B cell (primary cell): Measurements from ENCODE around the gene CDHR3. TPM values are rescaled to one million over a fixed set of nuclear protein-coding genes. Genes with fewer than 3 reads are reported as not detected.

Source experiments
- ATAC-seq: fragments of 200-7000 bp; cut with Tn5 transposase; one replicate; pipeline ENCODE4 v1.10.0; 2021; ENCODE audit warnings: low read depth, mild to moderate bottlenecking, moderate number of reproducible peaks, moderate library complexity
- CTCF ChIA-PET: fragments of 350-600 bp; sonication (Branson Sonifier 250); formaldehyde crosslinking; loops from one replicate; lab custom pipeline; 2021; ENCODE audit warnings: antibody characterized with exemption, inconsistent platforms; lab: Charles Lee
- POLR2A ChIA-PET: fragments of 350-600 bp; sonication (Branson Sonifier 250); formaldehyde crosslinking; loops from one replicate; lab custom pipeline; 2021; ENCODE audit warnings: antibody characterized with exemption; lab: Charles Lee
- DNase-seq: peaks from one replicate; pipeline ENCODE4 v3.0.0; 2013
- H2AFZ ChIP-seq: 2 replicates; pipeline ENCODE4 v1.6.1; 2012; ENCODE audit warnings: mild to moderate bottlenecking, low read depth, low read length; ENCODE audit not compliant: insufficient read depth, poor library complexity, severe bottlenecking
- H3K27ac ChIP-seq, 2 donors: 1 replicate in 1 of 2; 2 replicates in 1 of 2; pipeline ENCODE4 v1.5.1; 2012 to 2013; ENCODE audit warnings: low read length in 2 of 2, mild to moderate bottlenecking in 2 of 2, moderate library complexity in 1 of 2
- H3K27me3 ChIP-seq, 4 experiments: fragments of 200-600 bp in 1 of 4; sonication (generic) in 1 of 4; replicated peaks in 1 of 4; 1 replicate in 2 of 4; 2 replicates in 2 of 4; pipeline versions ENCODE4 v1.6.1 to v1.7.0; 2013 to 2016; ENCODE audit warnings: low read length in 3 of 4, mild to moderate bottlenecking in 2 of 4, mixed read lengths in 1 of 4, moderate library complexity in 1 of 4; ENCODE audit not compliant: insufficient read depth in 4 of 4, control insufficient read depth in 3 of 4; ENCODE audit errors: control extremely low read depth in 1 of 4
- H3K36me3 ChIP-seq, 2 experiments: replicated peaks in 1 of 2; 1 replicate in 1 of 2; 2 replicates in 1 of 2; pipeline versions ENCODE4 v1.6.1 to v1.7.1; 2013; ENCODE audit warnings: low read length in 1 of 2; ENCODE audit not compliant: insufficient read depth in 2 of 2, control insufficient read depth in 1 of 2; ENCODE audit errors: control extremely low read depth in 1 of 2, extremely low read depth in 1 of 2
- H3K4me1 ChIP-seq, 2 donors: fragments of 200-600 bp in 1 of 2; sonication (generic) in 1 of 2; 1 replicate in 1 of 2; 2 replicates in 1 of 2; pipeline versions ENCODE4 v1.5.1 to v1.6.1; 2013 to 2017; ENCODE audit warnings: low read length in 2 of 2; ENCODE audit not compliant: control insufficient read depth in 2 of 2, insufficient read depth in 2 of 2
- H3K4me2 ChIP-seq: replicated peaks from 2 replicates; pipeline ENCODE3; 2012; ENCODE audit warnings: mild to moderate bottlenecking, low read depth, low read length; ENCODE audit not compliant: poor library complexity, severe bottlenecking
- H3K4me3 ChIP-seq, 5 experiments: fragments of 200-600 bp in 1 of 5; sonication (generic) in 1 of 5; 1 replicate in 3 of 5; 2 replicates in 2 of 5; pipeline versions ENCODE4 v1.5.1 to v1.7.0; 2011 to 2016; ENCODE audit warnings: low read length in 4 of 5, mild to moderate bottlenecking in 4 of 5, low read depth in 2 of 5, control low read depth in 1 of 5, moderate library complexity in 1 of 5; ENCODE audit not compliant: insufficient read depth in 1 of 5; ENCODE audit errors: control extremely low read depth in 1 of 5, extremely low read depth in 1 of 5
- H3K79me2 ChIP-seq: fragments of 200-600 bp; sonication (generic); one replicate; pipeline ENCODE4 v1.6.0; 2016; ENCODE audit warnings: low read length; ENCODE audit not compliant: control insufficient read depth, insufficient read depth
- H3K9ac ChIP-seq: fragments of 200-600 bp; sonication (generic); 2 replicates; pipeline ENCODE4 v1.6.1; 2017; ENCODE audit warnings: mild to moderate bottlenecking, low read length, moderate library complexity
- H3K9me3 ChIP-seq, 3 donors: one replicate each; pipeline versions ENCODE4 v1.6.1 to v1.7.1; 2013; ENCODE audit warnings: low read length in 2 of 3; ENCODE audit not compliant: control insufficient read depth in 2 of 3, insufficient read depth in 1 of 3; ENCODE audit errors: control extremely low read depth in 1 of 3
- H4K20me1 ChIP-seq: 2 replicates; pipeline ENCODE4 v1.6.0; 2012; ENCODE audit warnings: mild to moderate bottlenecking, low read length; ENCODE audit not compliant: insufficient read depth, control insufficient read depth, poor library complexity, severe bottlenecking
- H3K27ac Mint-ChIP-seq: one replicate; pipeline ENCODE4 v1.8.0; 2021; ENCODE audit warnings: mixed read lengths
- H3K27me3 Mint-ChIP-seq: one replicate; pipeline ENCODE4 v1.8.0; 2021; ENCODE audit warnings: mixed read lengths
- H3K4me1 Mint-ChIP-seq: one replicate; pipeline ENCODE4 v1.8.0; 2021; ENCODE audit warnings: mixed read lengths
- H3K4me3 Mint-ChIP-seq: one replicate; pipeline ENCODE4 v1.8.0; 2021; ENCODE audit warnings: mixed read lengths
- H3K9me3 Mint-ChIP-seq: one replicate; pipeline ENCODE4 v1.8.0; 2022; ENCODE audit warnings: mixed read lengths; ENCODE audit not compliant: insufficient read depth
- EZH2 ChIP-seq: IDR thresholded peaks from 2 replicates; pipeline ENCODE4 v1.6.1; 2012; ENCODE audit warnings: borderline replicate concordance, low read depth, mild to moderate bottlenecking, moderate library complexity, low read length; ENCODE audit not compliant: insufficient read depth, poor library complexity, severe bottlenecking
- WGBS: methylation state at CpG from one replicate; pipeline ENCODE4 v1.1.5; 2013; ENCODE audit warnings: missing lambda C conversion rate; ENCODE audit not compliant: insufficient coverage; 5-methylcytosine and 5-hydroxymethylcytosine counted together
- intact Hi-C: fragments of 100-400 bp; cut with micrococcal nuclease; formaldehyde crosslinking; loops from one replicate; pipeline ENCODE4 v1.10.0; 2022
- polyA plus RNA-seq: library from polyadenylated mRNA; depleted of rRNA; stranded (reverse); fragments of >200 nt; gene quantifications from 2 replicates; pipeline ENCODE4 v1.2.3, GENCODE V29; 2012
- total RNA-seq, 2 donors: library from RNA; stranded (reverse); fragments of 120-200 nt in 1 of 2; gene quantifications; 1 replicate in 1 of 2; 2 replicates in 1 of 2; pipeline versions ENCODE4 v1.2.3 to v1.2.4, GENCODE V29; 2013 to 2022
- TF ChIP-seq, protein P1 (sequence below): fragments of 200-600 bp; IDR thresholded peaks from one replicate; pipeline ENCODE4 v1.8.0; 2022; ENCODE audit warnings: antibody characterized with exemption, mild to moderate bottlenecking

Gene CDHR3
- total and polyA plus RNA-seq, 2 donors (not counting 1 experiment from before 2014, with no cell fraction given), result 0.34 to 2.6 TPM

DNA sequence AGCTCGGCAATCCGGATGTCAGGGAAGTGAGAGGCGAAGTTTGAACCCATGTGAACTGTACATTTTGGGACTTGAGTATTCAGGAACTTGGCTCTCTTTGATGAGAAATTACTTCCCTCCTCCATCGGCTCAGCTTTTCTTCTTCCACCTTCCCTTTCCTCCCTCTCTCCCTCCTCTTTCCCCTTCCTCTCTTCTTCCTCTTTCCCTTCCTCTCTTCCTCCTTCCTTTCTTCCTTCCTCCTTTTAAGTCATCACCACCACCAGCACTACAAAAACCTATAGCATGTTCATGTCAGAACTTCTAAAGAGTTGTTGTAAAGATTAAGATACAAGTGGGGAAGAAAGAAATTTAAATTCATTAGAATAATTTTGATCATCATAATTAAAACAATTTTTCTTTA, 31.9 kb upstream of the CDHR3 start:
- Histone ChIP-seq H3K4me1 (no peaks in the 10 kb centered on the region), H2AFZ (no peak overlapping the region), H3K4me2 (no peak overlapping the region), H3K79me2 (no peaks in the 10 kb centered on the region), H4K20me1 (no peaks in the 10 kb centered on the region), H3K36me3 (no peaks in the 10 kb centered on the region), H3K27ac (no peak overlapping the region), H3K9ac (no peak overlapping the region), H3K4me3 (no peak overlapping the region), H3K9me3 (no peaks in the 10 kb centered on the region), H3K27me3 (no peaks in the 10 kb centered on the region)
- H3K4me3 Mint-ChIP-seq, result no peak overlapping the region
- DNase-seq (no peak), ATAC-seq (no peak)
- no peaks in the 10 kb centered on the region for H3K9me3 Mint-ChIP-seq
- TF ChIP-seq EZH2, result no peak
- TF ChIP-seq, protein P1, sequence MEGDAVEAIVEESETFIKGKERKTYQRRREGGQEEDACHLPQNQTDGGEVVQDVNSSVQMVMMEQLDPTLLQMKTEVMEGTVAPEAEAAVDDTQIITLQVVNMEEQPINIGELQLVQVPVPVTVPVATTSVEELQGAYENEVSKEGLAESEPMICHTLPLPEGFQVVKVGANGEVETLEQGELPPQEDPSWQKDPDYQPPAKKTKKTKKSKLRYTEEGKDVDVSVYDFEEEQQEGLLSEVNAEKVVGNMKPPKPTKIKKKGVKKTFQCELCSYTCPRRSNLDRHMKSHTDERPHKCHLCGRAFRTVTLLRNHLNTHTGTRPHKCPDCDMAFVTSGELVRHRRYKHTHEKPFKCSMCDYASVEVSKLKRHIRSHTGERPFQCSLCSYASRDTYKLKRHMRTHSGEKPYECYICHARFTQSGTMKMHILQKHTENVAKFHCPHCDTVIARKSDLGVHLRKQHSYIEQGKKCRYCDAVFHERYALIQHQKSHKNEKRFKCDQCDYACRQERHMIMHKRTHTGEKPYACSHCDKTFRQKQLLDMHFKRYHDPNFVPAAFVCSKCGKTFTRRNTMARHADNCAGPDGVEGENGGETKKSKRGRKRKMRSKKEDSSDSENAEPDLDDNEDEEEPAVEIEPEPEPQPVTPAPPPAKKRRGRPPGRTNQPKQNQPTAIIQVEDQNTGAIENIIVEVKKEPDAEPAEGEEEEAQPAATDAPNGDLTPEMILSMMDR, result no peak
- no peak overlapping the region for H3K27ac Mint-ChIP-seq
- CTCF ChIA-PET, result no interaction called here
- WGBS, result 35% methylated on average over 2 of the region's 4 CpGs
- H3K27me3 Mint-ChIP-seq, result no peaks in the 10 kb centered on the region
- POLR2A ChIA-PET, result no interaction called here
- intact Hi-C loops, result no loop called here
- no peaks in the 10 kb centered on the region for H3K4me1 Mint-ChIP-seq

DNA sequence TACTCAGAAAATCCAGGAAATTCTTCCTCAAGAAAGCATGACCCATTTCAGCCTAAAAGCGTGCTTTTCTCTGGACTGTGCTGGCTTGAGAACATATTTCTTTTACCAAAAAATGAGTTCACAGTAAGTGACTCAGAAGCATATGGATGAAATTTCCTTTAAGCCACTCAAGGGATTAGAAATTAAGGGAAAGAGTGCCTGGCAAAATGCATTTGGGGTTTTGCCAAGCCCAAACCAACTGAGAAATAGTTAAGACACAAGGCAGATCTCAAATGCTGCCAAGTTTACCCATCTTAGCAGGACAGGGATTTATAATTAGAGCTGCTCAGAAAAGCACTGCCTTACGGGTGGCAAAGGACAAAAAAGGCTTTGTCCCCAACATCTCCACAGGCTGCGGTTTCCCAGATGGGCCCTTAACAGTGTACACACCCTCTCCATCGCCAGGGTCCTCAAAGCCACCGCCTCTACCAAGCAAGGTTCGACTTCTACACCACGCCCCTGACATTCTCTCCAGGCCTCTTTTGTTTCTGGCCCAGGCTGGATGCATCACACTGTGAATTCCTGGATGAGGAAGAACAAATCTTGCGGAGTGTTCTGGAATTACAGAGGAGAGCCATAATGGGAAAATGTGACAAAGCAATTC, 30.1 kb upstream of the CDHR3 start:
- Histone ChIP-seq H3K4me3 (no peak overlapping the region), H3K27me3 (no peaks in the 10 kb centered on the region), H3K79me2 (no peaks in the 10 kb centered on the region), H3K36me3 (no peaks in the 10 kb centered on the region), H3K4me1 (no peaks in the 10 kb centered on the region), H4K20me1 (no peaks in the 10 kb centered on the region), H3K4me2 (no peak overlapping the region), H2AFZ (no peak overlapping the region), H3K9me3 (no peaks in the 10 kb centered on the region), H3K9ac (no peak overlapping the region), H3K27ac (no peak overlapping the region)
- Mint-ChIP-seq H3K4me1 (no peaks in the 10 kb centered on the region), H3K9me3 (no peaks in the 10 kb centered on the region), H3K27me3 (no peaks in the 10 kb centered on the region), H3K4me3 (no peak overlapping the region), H3K27ac (no peak overlapping the region)
- TF ChIP-seq, protein P1, result no peak
- TF ChIP-seq EZH2, result no peak
- ChIA-PET POLR2A (no interaction called here), CTCF (no interaction called here)
- 100% methylated on average over 3 of the region's 8 CpGs for WGBS
- DNase-seq (no peak), ATAC-seq (no peak)
- intact Hi-C loops, result no loop called here
